Measurements from ENCODE around the gene SPAG17.

Gene SPAG17

DNA sequence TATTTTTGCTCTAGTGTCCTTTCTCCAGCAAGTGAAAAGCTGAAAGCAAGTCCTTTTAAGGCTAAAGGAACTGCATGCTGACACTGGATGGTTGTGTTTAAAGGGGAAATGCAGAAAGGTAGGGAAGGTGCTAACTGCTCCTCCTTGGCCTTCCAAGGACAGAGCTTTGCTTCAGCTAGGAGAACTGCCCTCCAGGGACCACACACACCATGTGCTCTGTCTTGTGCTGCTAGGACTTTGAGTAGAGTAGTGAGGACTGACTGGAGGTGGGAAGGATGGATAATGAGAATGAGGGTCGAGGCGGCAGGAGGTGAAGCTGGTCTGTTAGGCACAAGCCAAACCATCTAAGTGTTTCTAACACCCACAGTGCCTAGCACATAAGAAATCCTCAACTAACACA is 177.6 kb downstream of the SPAG17 start:
- H3K4me3 ChIP-seq (ENCODE audit: low read depth in 1 of 2, low read length in 2 of 2) = no peak overlapping the region
- DNase-seq = no peak
- H3K4me2 ChIP-seq (ENCODE audit: insufficient read depth, low read length) = no peak overlapping the region
- TF ChIP-seq EZH2 (IDR thresholded peaks at IDR 0.05; ENCODE audit: borderline replicate concordance, low read depth, low read length, severe bottlenecking) = no peak
- TF ChIP-seq, protein P1, sequence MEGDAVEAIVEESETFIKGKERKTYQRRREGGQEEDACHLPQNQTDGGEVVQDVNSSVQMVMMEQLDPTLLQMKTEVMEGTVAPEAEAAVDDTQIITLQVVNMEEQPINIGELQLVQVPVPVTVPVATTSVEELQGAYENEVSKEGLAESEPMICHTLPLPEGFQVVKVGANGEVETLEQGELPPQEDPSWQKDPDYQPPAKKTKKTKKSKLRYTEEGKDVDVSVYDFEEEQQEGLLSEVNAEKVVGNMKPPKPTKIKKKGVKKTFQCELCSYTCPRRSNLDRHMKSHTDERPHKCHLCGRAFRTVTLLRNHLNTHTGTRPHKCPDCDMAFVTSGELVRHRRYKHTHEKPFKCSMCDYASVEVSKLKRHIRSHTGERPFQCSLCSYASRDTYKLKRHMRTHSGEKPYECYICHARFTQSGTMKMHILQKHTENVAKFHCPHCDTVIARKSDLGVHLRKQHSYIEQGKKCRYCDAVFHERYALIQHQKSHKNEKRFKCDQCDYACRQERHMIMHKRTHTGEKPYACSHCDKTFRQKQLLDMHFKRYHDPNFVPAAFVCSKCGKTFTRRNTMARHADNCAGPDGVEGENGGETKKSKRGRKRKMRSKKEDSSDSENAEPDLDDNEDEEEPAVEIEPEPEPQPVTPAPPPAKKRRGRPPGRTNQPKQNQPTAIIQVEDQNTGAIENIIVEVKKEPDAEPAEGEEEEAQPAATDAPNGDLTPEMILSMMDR (IDR thresholded peaks at IDR 0.05; ENCODE audit: borderline replicate concordance, extremely low read depth, low read length, poor library complexity, severe bottlenecking) = no peak
- H3K36me3 ChIP-seq (ENCODE audit: insufficient read depth, low read length) = no peaks in the 10 kb centered on the region
- H3K9me3 ChIP-seq (ENCODE audit: insufficient read depth, low read length, severe bottlenecking) = no peaks in the 10 kb centered on the region
- H3K27ac ChIP-seq (ENCODE audit: low read length) = no peak overlapping the region
- no peaks in the 10 kb centered on the region for H3K79me2 ChIP-seq (ENCODE audit: insufficient read depth, low read length)
- no peaks in the 10 kb centered on the region for H3K4me1 ChIP-seq (ENCODE audit: insufficient read depth, low read length)
- peaks cover 2% of the 10 kb centered on the region for H3K27me3 ChIP-seq (ENCODE audit: insufficient read depth, low read length, poor library complexity)
- H4K20me1 ChIP-seq (ENCODE audit: insufficient read depth, low read length) = no peaks in the 10 kb centered on the region
- H3K9ac ChIP-seq (ENCODE audit: low read depth, low read length) = no peak overlapping the region
- no peak overlapping the region for H2AFZ ChIP-seq (ENCODE audit: low read depth, low read length)
- no peak for ATAC-seq (ENCODE audit: insufficient read depth, low read depth)

DNA sequence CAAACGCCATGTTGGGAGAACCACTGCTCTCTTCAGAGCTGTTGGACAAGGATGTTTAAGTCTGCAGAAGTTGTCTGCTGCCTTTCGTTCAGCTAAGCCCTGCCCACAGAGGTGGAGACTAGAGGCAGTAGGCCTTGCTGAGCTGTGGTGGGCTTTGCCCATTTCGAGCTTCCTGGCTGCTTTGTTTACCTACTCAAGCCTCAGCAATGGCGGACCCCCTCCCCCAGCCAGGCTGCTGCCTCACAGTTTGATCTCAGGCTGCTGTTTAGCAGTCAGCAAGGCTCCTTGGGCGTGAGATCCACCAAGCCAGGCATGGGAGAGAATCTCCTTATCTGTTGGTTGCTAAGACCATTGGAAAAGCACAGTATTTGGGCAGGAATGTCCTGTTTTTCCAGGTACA is 180.7 kb downstream of the SPAG17 start:
- Histone ChIP-seq H3K4me3 (ENCODE audit: low read depth in 1 of 2, low read length in 2 of 2) (no peak overlapping the region), H3K4me1 (ENCODE audit: insufficient read depth, low read length) (no peaks in the 10 kb centered on the region), H3K36me3 (ENCODE audit: insufficient read depth, low read length) (no peaks in the 10 kb centered on the region), H4K20me1 (ENCODE audit: insufficient read depth, low read length) (no peaks in the 10 kb centered on the region), H3K9me3 (ENCODE audit: insufficient read depth, low read length, severe bottlenecking) (no peaks in the 10 kb centered on the region), H3K27ac (ENCODE audit: low read length) (no peak overlapping the region), H3K4me2 (ENCODE audit: insufficient read depth, low read length) (no peak overlapping the region), H3K27me3 (ENCODE audit: insufficient read depth, low read length, poor library complexity) (peaks cover 2% of the 10 kb centered on the region), H3K9ac (ENCODE audit: low read depth, low read length) (no peak overlapping the region), H2AFZ (ENCODE audit: low read depth, low read length) (no peak overlapping the region), H3K79me2 (ENCODE audit: insufficient read depth, low read length) (no peaks in the 10 kb centered on the region)
- no peak for ATAC-seq (ENCODE audit: insufficient read depth, low read depth)
- DNase-seq = no peak
- no peak for TF ChIP-seq EZH2 (IDR thresholded peaks at IDR 0.05; ENCODE audit: borderline replicate concordance, low read depth, low read length, severe bottlenecking)
- TF ChIP-seq, protein P1 (IDR thresholded peaks at IDR 0.05; ENCODE audit: borderline replicate concordance, extremely low read depth, low read length, poor library complexity, severe bottlenecking) = no peak

DNA sequence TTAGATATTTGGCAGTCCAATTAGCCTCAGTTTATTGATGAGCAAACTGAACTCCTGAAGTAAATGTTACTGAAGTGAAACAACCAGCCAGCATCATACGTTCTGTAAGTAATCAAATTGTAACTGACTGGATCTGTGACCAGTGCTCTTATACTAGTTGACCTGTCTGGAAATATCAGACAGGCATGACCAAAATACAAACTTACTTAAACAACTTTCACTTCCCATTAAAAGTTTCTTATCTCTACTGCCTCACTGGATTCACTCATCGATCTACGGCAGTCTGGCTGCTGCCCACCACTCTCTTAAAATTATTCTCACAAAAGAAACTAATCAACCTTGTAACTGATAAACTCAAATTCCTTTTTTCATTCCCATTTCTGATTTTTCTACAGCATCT is 199.1 kb downstream of the SPAG17 start:
- no peaks in the 10 kb centered on the region for H3K36me3 ChIP-seq (ENCODE audit: insufficient read depth, low read length)
- H4K20me1 ChIP-seq (ENCODE audit: insufficient read depth, low read length) = no peaks in the 10 kb centered on the region
- no peaks in the 10 kb centered on the region for H3K9me3 ChIP-seq (ENCODE audit: insufficient read depth, low read length, severe bottlenecking)
- TF ChIP-seq, protein P1 (IDR thresholded peaks at IDR 0.05; ENCODE audit: borderline replicate concordance, extremely low read depth, low read length, poor library complexity, severe bottlenecking) = no peak
- no peak for TF ChIP-seq EZH2 (IDR thresholded peaks at IDR 0.05; ENCODE audit: borderline replicate concordance, low read depth, low read length, severe bottlenecking)
- H3K4me2 ChIP-seq (ENCODE audit: insufficient read depth, low read length) = no peak overlapping the region
- H2AFZ ChIP-seq (ENCODE audit: low read depth, low read length) = no peak overlapping the region
- DNase-seq (no peak), ATAC-seq (ENCODE audit: insufficient read depth, low read depth) (no peak)
- H3K27ac ChIP-seq (ENCODE audit: low read length) = no peak overlapping the region
- H3K4me3 ChIP-seq (ENCODE audit: low read depth in 1 of 2, low read length in 2 of 2) = no peak overlapping the region
- H3K4me1 ChIP-seq (ENCODE audit: insufficient read depth, low read length) = no peaks in the 10 kb centered on the region
- peaks cover 18% of the 10 kb centered on the region for H3K27me3 ChIP-seq (ENCODE audit: insufficient read depth, low read length, poor library complexity)
- no peaks in the 10 kb centered on the region for H3K79me2 ChIP-seq (ENCODE audit: insufficient read depth, low read length)
- H3K9ac ChIP-seq (ENCODE audit: low read depth, low read length) = no peak overlapping the region

DNA sequence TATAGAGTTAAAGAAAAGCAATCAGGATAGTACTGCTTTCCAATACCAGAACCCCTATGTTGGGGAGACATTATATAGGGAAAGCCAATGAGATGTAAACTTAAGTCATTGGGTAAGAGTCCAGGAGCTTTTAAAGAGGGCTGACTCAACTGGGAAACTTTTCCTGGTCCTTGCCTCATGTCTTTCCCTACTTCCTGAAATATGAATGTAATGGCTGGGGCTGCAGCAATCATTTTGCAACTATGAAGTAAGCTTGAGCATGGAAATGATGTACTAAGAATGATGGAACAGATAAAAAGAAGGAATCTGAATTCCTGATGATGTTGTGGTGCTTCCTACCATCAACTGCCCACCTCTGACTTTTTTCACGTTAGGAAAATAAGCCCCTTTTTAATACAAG is 199.8 kb downstream of the SPAG17 start:
- Histone ChIP-seq H3K4me1 (ENCODE audit: insufficient read depth, low read length) (no peaks in the 10 kb centered on the region), H3K27ac (ENCODE audit: low read length) (no peak overlapping the region), H3K36me3 (ENCODE audit: insufficient read depth, low read length) (no peaks in the 10 kb centered on the region), H3K4me3 (ENCODE audit: low read depth in 1 of 2, low read length in 2 of 2) (no peak overlapping the region), H3K9me3 (ENCODE audit: insufficient read depth, low read length, severe bottlenecking) (no peaks in the 10 kb centered on the region), H4K20me1 (ENCODE audit: insufficient read depth, low read length) (no peaks in the 10 kb centered on the region), H3K9ac (ENCODE audit: low read depth, low read length) (no peak overlapping the region), H3K27me3 (ENCODE audit: insufficient read depth, low read length, poor library complexity) (peaks cover 18% of the 10 kb centered on the region), H3K4me2 (ENCODE audit: insufficient read depth, low read length) (no peak overlapping the region), H2AFZ (ENCODE audit: low read depth, low read length) (no peak overlapping the region), H3K79me2 (ENCODE audit: insufficient read depth, low read length) (no peaks in the 10 kb centered on the region)
- TF ChIP-seq, protein P1 (IDR thresholded peaks at IDR 0.05; ENCODE audit: borderline replicate concordance, extremely low read depth, low read length, poor library complexity, severe bottlenecking) = no peak
- TF ChIP-seq EZH2 (IDR thresholded peaks at IDR 0.05; ENCODE audit: borderline replicate concordance, low read depth, low read length, severe bottlenecking) = no peak
- ATAC-seq (ENCODE audit: insufficient read depth, low read depth) (no peak), DNase-seq (no peak)
